ENCODE measurements around the gene ZNF532. TPM values are rescaled to one million over a fixed set of nuclear protein-coding genes. Genes with fewer than 3 reads are reported as not detected.

Gene ZNF532
- total RNA-seq, 1 donor, result 49.6 TPM

DNA sequence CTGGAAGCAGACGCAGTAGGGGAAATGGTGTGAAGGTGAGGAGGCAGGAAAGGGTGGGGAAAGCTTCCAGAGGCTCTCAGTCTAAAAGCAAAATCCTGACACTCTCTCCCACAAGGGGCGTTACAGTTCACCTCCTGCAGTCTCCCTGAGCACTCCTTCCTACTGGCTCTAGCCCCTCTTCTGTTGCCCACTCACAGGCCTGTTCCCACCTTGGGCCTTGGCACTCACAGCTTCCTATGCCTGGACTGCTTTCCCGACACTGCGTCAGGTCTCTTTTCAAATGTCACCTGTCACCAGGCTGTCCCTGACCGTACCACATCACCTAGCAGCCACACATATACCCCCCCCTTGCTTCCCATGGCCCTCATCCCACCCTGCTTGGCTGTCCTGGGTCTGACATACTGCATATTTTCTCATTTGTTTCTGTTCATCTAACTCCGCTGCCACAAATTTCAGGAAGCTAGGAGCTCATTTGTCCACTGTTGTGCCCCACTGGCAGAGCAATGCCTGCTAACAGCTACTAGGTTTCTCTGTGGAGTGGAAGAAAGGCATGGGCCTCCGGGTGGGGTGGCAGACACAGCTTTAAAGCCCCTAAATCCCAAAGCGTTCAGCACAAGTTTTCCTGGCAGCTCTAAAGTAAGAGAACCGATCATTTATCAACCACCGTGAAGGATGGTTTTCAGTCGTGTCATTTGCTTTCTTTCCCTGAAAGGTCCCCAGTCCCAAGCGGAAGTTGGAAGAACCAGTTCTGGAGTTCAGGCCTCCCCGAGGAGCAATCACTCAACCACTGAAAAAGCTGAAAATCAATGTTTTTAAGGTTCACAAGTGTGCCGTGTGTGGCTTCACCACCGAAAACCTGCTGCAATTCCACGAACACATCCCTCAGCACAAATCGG lies 118.8 kb downstream of the ZNF532 start:
- no peaks in the 10 kb centered on the region for H3K9me3 ChIP-seq (ENCODE audit: low read depth, low read length)
- H4K20me1 ChIP-seq (ENCODE audit: insufficient read depth, low read length), result no peaks in the 10 kb centered on the region
- no peak for DNase-seq (ENCODE audit: insufficient read length, low spot score, missing footprints)
- no peak overlapping the region for H3K4me3 ChIP-seq (ENCODE audit: insufficient read depth, low read length)
- H3K36me3 ChIP-seq (ENCODE audit: insufficient read depth, low read length), result peaks cover 43% of the 10 kb centered on the region
- no peaks in the 10 kb centered on the region for H3K79me2 ChIP-seq (ENCODE audit: insufficient read depth, low read length)
- no peak overlapping the region for H3K27ac ChIP-seq (ENCODE audit: low read depth, low read length)
- no peak overlapping the region for H3K4me2 ChIP-seq (ENCODE audit: insufficient read depth, low read length)
- peaks cover 1% of the 10 kb centered on the region for H3K4me1 ChIP-seq (ENCODE audit: insufficient read depth, low read length)
- TF ChIP-seq, protein P1, sequence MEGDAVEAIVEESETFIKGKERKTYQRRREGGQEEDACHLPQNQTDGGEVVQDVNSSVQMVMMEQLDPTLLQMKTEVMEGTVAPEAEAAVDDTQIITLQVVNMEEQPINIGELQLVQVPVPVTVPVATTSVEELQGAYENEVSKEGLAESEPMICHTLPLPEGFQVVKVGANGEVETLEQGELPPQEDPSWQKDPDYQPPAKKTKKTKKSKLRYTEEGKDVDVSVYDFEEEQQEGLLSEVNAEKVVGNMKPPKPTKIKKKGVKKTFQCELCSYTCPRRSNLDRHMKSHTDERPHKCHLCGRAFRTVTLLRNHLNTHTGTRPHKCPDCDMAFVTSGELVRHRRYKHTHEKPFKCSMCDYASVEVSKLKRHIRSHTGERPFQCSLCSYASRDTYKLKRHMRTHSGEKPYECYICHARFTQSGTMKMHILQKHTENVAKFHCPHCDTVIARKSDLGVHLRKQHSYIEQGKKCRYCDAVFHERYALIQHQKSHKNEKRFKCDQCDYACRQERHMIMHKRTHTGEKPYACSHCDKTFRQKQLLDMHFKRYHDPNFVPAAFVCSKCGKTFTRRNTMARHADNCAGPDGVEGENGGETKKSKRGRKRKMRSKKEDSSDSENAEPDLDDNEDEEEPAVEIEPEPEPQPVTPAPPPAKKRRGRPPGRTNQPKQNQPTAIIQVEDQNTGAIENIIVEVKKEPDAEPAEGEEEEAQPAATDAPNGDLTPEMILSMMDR (IDR thresholded peaks at IDR 0.05; ENCODE audit: extremely low read depth, low read depth, low read length), result no peak
- H2AFZ ChIP-seq (ENCODE audit: low read length), result no peak overlapping the region
- H3K27me3 ChIP-seq (ENCODE audit: insufficient read depth, low read length), result no peaks in the 10 kb centered on the region

DNA sequence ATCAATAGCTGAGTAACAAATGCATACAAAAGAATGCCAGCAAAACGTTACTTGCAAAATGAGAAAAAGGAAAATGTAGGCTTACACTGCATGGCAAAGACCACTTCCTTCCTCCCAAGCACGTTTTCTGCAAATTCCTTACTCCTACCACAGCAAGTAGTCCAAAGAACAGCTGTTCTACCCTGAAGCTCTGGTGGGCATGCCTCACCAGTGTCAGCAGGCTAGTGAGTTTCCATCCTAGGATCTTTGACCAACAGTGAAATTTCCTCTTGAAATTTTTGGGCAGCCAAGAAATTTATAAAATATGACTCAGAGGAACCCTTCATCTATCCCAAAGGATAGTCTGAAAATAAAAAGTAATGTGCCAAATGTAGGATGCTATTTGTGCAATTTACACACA lies 123.9 kb downstream of the ZNF532 start:
- TF ChIP-seq, protein P1 (IDR thresholded peaks at IDR 0.05; ENCODE audit: extremely low read depth, low read depth, low read length), result no peak
- H3K27ac ChIP-seq (ENCODE audit: low read depth, low read length), result no peak overlapping the region
- no peaks in the 10 kb centered on the region for H4K20me1 ChIP-seq (ENCODE audit: insufficient read depth, low read length)

DNA sequence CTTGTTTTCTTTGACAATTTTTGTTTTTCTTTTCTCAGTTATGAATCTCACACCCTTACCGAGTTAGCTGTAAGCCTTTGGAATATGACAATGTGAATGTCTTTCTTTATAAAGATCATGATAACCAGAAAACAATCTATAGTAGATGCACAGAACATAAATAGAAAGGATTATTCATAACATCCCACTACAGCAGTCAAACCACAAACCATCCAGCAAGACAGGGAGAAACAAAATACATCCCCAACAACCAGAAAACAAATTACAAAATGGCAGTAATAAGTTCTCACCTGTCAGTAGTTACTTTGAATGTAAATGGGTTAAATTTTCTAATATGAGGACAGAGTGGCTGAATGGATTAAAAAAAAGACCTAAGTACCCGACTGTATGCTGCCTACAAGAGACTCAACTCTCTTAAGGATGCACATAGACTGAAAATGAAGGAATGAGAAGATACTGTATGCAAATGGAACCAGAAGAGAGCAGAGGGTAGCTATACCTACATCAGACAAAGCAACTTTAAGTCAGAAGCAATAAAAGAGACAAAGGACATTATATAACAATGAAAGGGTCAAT lies 124.6 kb downstream of the ZNF532 start:
- TF ChIP-seq, protein P1 (IDR thresholded peaks at IDR 0.05; ENCODE audit: extremely low read depth, low read depth, low read length), result no peak

More for the DNA sequence above, 123.9 kb downstream of the ZNF532 start:
- no peaks in the 10 kb centered on the region for H3K27me3 ChIP-seq (ENCODE audit: insufficient read depth, low read length)
- H3K4me2 ChIP-seq (ENCODE audit: insufficient read depth, low read length), result no peak overlapping the region
- H2AFZ ChIP-seq (ENCODE audit: low read length), result no peak overlapping the region
- H3K79me2 ChIP-seq (ENCODE audit: insufficient read depth, low read length), result no peaks in the 10 kb centered on the region
- no peaks in the 10 kb centered on the region for H3K9me3 ChIP-seq (ENCODE audit: low read depth, low read length)
- H3K4me3 ChIP-seq (ENCODE audit: insufficient read depth, low read length), result no peak overlapping the region
- peaks cover 7% of the 10 kb centered on the region for H3K36me3 ChIP-seq (ENCODE audit: insufficient read depth, low read length)
- peaks cover 29% of the 10 kb centered on the region for H3K4me1 ChIP-seq (ENCODE audit: insufficient read depth, low read length)
- DNase-seq (ENCODE audit: insufficient read length, low spot score, missing footprints), result no peak

DNA sequence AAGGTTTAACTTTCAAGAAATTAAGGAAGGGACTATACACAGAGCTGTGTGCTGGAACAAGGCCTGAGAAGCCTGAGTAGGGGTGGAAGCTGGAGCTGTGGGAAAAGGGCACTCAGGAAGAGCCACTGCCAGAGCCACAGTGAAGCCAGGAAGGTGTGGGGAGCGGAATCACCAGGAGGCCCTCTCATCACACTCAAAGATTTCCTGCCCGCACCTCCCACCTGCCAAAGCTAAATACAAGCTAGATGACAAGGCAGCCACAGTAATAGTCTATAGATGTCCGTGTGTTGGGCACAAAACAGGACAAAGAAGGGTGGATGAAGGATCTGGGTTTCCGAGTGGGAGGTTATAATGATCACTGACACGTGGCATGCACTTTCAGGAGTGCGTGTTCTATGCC lies 126.0 kb downstream of the ZNF532 start:
- peak overlapping the region; percentile 0 for H3K4me2 ChIP-seq (ENCODE audit: insufficient read depth, low read length)
- DNase-seq (ENCODE audit: insufficient read length, low spot score, missing footprints), result no peak
- peak overlapping the region; percentile 96 for H3K27ac ChIP-seq (ENCODE audit: low read depth, low read length)
- H3K9me3 ChIP-seq (ENCODE audit: low read depth, low read length), result no peaks in the 10 kb centered on the region
- H2AFZ ChIP-seq (ENCODE audit: low read length), result no peak overlapping the region
- H4K20me1 ChIP-seq (ENCODE audit: insufficient read depth, low read length), result no peaks in the 10 kb centered on the region
- TF ChIP-seq, protein P1 (IDR thresholded peaks at IDR 0.05; ENCODE audit: extremely low read depth, low read depth, low read length), result no peak
- no peak overlapping the region for H3K4me3 ChIP-seq (ENCODE audit: insufficient read depth, low read length)
- no peaks in the 10 kb centered on the region for H3K79me2 ChIP-seq (ENCODE audit: insufficient read depth, low read length)
- no peaks in the 10 kb centered on the region for H3K27me3 ChIP-seq (ENCODE audit: insufficient read depth, low read length)
- peaks cover 39% of the 10 kb centered on the region for H3K4me1 ChIP-seq (ENCODE audit: insufficient read depth, low read length)
- H3K36me3 ChIP-seq (ENCODE audit: insufficient read depth, low read length), result no peaks in the 10 kb centered on the region

More for the DNA sequence above, 124.6 kb downstream of the ZNF532 start:
- Histone ChIP-seq H3K27me3 (ENCODE audit: insufficient read depth, low read length) (no peaks in the 10 kb centered on the region), H3K27ac (ENCODE audit: low read depth, low read length) (no peak overlapping the region), H2AFZ (ENCODE audit: low read length) (no peak overlapping the region), H3K4me2 (ENCODE audit: insufficient read depth, low read length) (no peak overlapping the region), H3K79me2 (ENCODE audit: insufficient read depth, low read length) (no peaks in the 10 kb centered on the region), H3K4me3 (ENCODE audit: insufficient read depth, low read length) (no peak overlapping the region), H4K20me1 (ENCODE audit: insufficient read depth, low read length) (no peaks in the 10 kb centered on the region), H3K4me1 (ENCODE audit: insufficient read depth, low read length) (peaks cover 34% of the 10 kb centered on the region), H3K36me3 (ENCODE audit: insufficient read depth, low read length) (peaks cover under 1% of the 10 kb centered on the region), H3K9me3 (ENCODE audit: low read depth, low read length) (no peaks in the 10 kb centered on the region)
- DNase-seq (ENCODE audit: insufficient read length, low spot score, missing footprints), result no peak

Data from osteoblast (primary cell).